ENCODE results near the gene ZNF292. TPM values are rescaled to one million over a fixed set of nuclear protein-coding genes. Genes with fewer than 3 reads are reported as not detected.
"Not testable (repeated sequence)": the region's sequence is repeated elsewhere in the genome, so short reads cannot be mapped to it uniquely, and the experiment has no call there.

ZNF292 gene
- polyA plus RNA-seq, 3 donors = 42.0 to 46.2 (median 43.2) TPM

GRCh38 chr6:87157596-87157995 lies 2.2 kb downstream of the ZNF292 start:
- not testable (repeated sequence) for DNase-seq (ENCODE audit: low read depth in 3 of 3, low spot score in 2 of 3)

- no peak for DNase-seq (ENCODE audit: low read depth in 3 of 3, low spot score in 2 of 3)
Observed at GRCh38 chr6:87161299-87161698, 5.9 kb downstream of the ZNF292 start.

GRCh38 chr6:87164004-87164403 lies 8.6 kb downstream of the ZNF292 start:
- no peak for DNase-seq (ENCODE audit: low read depth in 3 of 3, low spot score in 2 of 3)

- no peak for DNase-seq (ENCODE audit: low read depth in 3 of 3, low spot score in 2 of 3)
Observed at GRCh38 chr6:87164506-87164905, 9.1 kb downstream of the ZNF292 start.

- no peak for DNase-seq (ENCODE audit: low read depth in 3 of 3, low spot score in 2 of 3)
Observed at GRCh38 chr6:87165185-87165584, 9.8 kb downstream of the ZNF292 start.

GRCh38 chr6:87171938-87172633 lies 16.7 kb downstream of the ZNF292 start:
- no peak for DNase-seq (ENCODE audit: low read depth in 3 of 3, low spot score in 2 of 3)

- no peak for DNase-seq (ENCODE audit: low read depth in 3 of 3, low spot score in 2 of 3)
Observed at GRCh38 chr6:87174078-87174579, 18.8 kb downstream of the ZNF292 start.

GRCh38 chr6:87176493-87176892 lies 21.1 kb downstream of the ZNF292 start:
- DNase-seq (ENCODE audit: low read depth in 3 of 3, low spot score in 2 of 3) = no peak

- no peak for DNase-seq (ENCODE audit: low read depth in 3 of 3, low spot score in 2 of 3)
Observed at GRCh38 chr6:87180105-87180728, 24.9 kb downstream of the ZNF292 start.

- no peak for DNase-seq (ENCODE audit: low read depth in 3 of 3, low spot score in 2 of 3)
Observed at GRCh38 chr6:87181903-87182302, 26.5 kb downstream of the ZNF292 start.

GRCh38 chr6:87182321-87182720 lies 27.0 kb downstream of the ZNF292 start:
- DNase-seq (ENCODE audit: low read depth in 3 of 3, low spot score in 2 of 3) = no peak

- no peak for DNase-seq (ENCODE audit: low read depth in 3 of 3, low spot score in 2 of 3)
Observed at GRCh38 chr6:87182940-87183339, 27.6 kb downstream of the ZNF292 start.

GRCh38 chr6:87183687-87184086 lies 28.3 kb downstream of the ZNF292 start:
- DNase-seq (ENCODE audit: low read depth in 3 of 3, low spot score in 2 of 3) = no peak

GRCh38 chr6:87184762-87185250 lies 29.4 kb downstream of the ZNF292 start:
- DNase-seq (ENCODE audit: low read depth in 3 of 3, low spot score in 2 of 3) = no peak

GRCh38 chr6:87196275-87196842 lies 41.0 kb downstream of the ZNF292 start:
- no peak for DNase-seq (ENCODE audit: low read depth in 3 of 3, low spot score in 2 of 3)

GRCh38 chr6:87197547-87197946 lies 42.2 kb downstream of the ZNF292 start:
- no peak for DNase-seq (ENCODE audit: low read depth in 3 of 3, low spot score in 2 of 3)

- DNase-seq (ENCODE audit: low read depth in 3 of 3, low spot score in 2 of 3) = not testable (repeated sequence)
Observed at GRCh38 chr6:87198022-87198810, 42.9 kb downstream of the ZNF292 start.

- no peak for DNase-seq (ENCODE audit: low read depth in 3 of 3, low spot score in 2 of 3)
Observed at GRCh38 chr6:87199787-87200186, 44.4 kb downstream of the ZNF292 start.

GRCh38 chr6:87200469-87201175 lies 45.3 kb downstream of the ZNF292 start:
- no peak for DNase-seq (ENCODE audit: low read depth in 3 of 3, low spot score in 2 of 3)

- no peak for DNase-seq (ENCODE audit: low read depth in 3 of 3, low spot score in 2 of 3)
Observed at GRCh38 chr6:87203448-87204023, 48.2 kb downstream of the ZNF292 start.

Measured in right renal cortex interstitium (tissue), 3 donors.